Astrocyte (in vitro differentiated cells and primary cell): ENCODE measurements around the gene TANGO2. TPM values are rescaled to one million over a fixed set of nuclear protein-coding genes. Genes with fewer than 3 reads are reported as not detected.

Experiments
- DNase-seq: peaks from one replicate; pipeline ENCODE4 v3.0.0-alpha.2; 2010; ENCODE audit warnings: low read depth
- FAIRE-seq: peaks from 2 replicates; lab custom pipeline; 2011; peaks lifted over from hg19 to GRCh38; lab: Jason Lieb, UNC
- H2AFZ ChIP-seq: 2 replicates; pipeline ENCODE4 v1.6.0; 2012; ENCODE audit warnings: low read depth, low read length, inconsistent platforms
- H3K27ac ChIP-seq: 2 replicates; pipeline ENCODE4 v1.5.1; 2011; ENCODE audit warnings: low read depth, low read length, inconsistent platforms
- H3K27me3 ChIP-seq: 2 replicates; pipeline ENCODE4 v1.6.0; 2011; ENCODE audit warnings: low read length, inconsistent platforms; ENCODE audit not compliant: insufficient read depth
- H3K36me3 ChIP-seq: 2 replicates; pipeline ENCODE4 v1.5.1; 2011; ENCODE audit warnings: low read length, inconsistent platforms; ENCODE audit not compliant: insufficient read depth
- H3K4me1 ChIP-seq: 2 replicates; pipeline ENCODE4 v1.5.1; 2011; ENCODE audit warnings: low read length, inconsistent platforms; ENCODE audit not compliant: insufficient read depth
- H3K4me2 ChIP-seq: 2 replicates; pipeline ENCODE4 v1.6.0; 2012; ENCODE audit warnings: low read length, inconsistent platforms
- H3K4me3 ChIP-seq: 2 replicates; pipeline ENCODE4 v1.5.1; 2011; ENCODE audit warnings: low read depth, mild to moderate bottlenecking, low read length, inconsistent platforms; ENCODE audit not compliant: insufficient read depth
- H3K79me2 ChIP-seq: 2 replicates; pipeline ENCODE4 v1.6.0; 2012; ENCODE audit warnings: mild to moderate bottlenecking, low read length, inconsistent platforms; ENCODE audit not compliant: insufficient read depth
- H3K9ac ChIP-seq: 2 replicates; pipeline ENCODE4 v1.6.0; 2012; ENCODE audit warnings: mild to moderate bottlenecking, low read length, inconsistent platforms
- H3K9me3 ChIP-seq: 2 replicates; pipeline ENCODE4 v1.5.1; 2012; ENCODE audit warnings: low read depth, mild to moderate bottlenecking, low read length, inconsistent platforms; ENCODE audit not compliant: insufficient read depth
- H4K20me1 ChIP-seq: 2 replicates; pipeline ENCODE4 v1.6.0; 2012; ENCODE audit warnings: low read length, inconsistent platforms; ENCODE audit not compliant: insufficient read depth
- H3K27ac Mint-ChIP-seq: one replicate; pipeline ENCODE4 v1.8.0; 2021; ENCODE audit warnings: mild to moderate bottlenecking, mixed read lengths; ENCODE audit not compliant: unreplicated experiment
- H3K27me3 Mint-ChIP-seq: one replicate; pipeline ENCODE4 v1.8.0; 2021; ENCODE audit warnings: low read depth, mixed read lengths; ENCODE audit not compliant: unreplicated experiment
- H3K36me3 Mint-ChIP-seq: one replicate; pipeline ENCODE4 v1.8.0; 2021; ENCODE audit warnings: low read depth, mixed read lengths; ENCODE audit not compliant: unreplicated experiment
- H3K4me1 Mint-ChIP-seq: one replicate; pipeline ENCODE4 v1.8.0; 2021; ENCODE audit warnings: low read depth, mixed read lengths; ENCODE audit not compliant: unreplicated experiment
- H3K4me3 Mint-ChIP-seq: one replicate; pipeline ENCODE4 v1.8.0; 2021; ENCODE audit warnings: mild to moderate bottlenecking, moderate library complexity, mixed read lengths; ENCODE audit not compliant: unreplicated experiment
- H3K9me3 Mint-ChIP-seq: one replicate; pipeline ENCODE4 v1.8.0; 2021; ENCODE audit warnings: mild to moderate bottlenecking, mixed read lengths; ENCODE audit not compliant: unreplicated experiment
- CTCF ChIP-seq: IDR thresholded peaks from 2 replicates; pipeline ENCODE4 v1.5.1; 2011; ENCODE audit warnings: low read depth, mild to moderate bottlenecking, inconsistent platforms, low read length, moderate library complexity; ENCODE audit not compliant: insufficient read depth
- EZH2 ChIP-seq: IDR thresholded peaks from 2 replicates; pipeline ENCODE4 v1.6.1; 2012; ENCODE audit warnings: mild to moderate bottlenecking, low read length, inconsistent platforms; ENCODE audit not compliant: insufficient read depth
- total RNA-seq: library from RNA; stranded (reverse); gene quantifications from 2 replicates; pipeline ENCODE4 v1.2.1, GENCODE V29; 2021

Gene TANGO2
- total RNA-seq, 1 donor from 2014 or later: 28.0 TPM

- Mint-ChIP-seq H3K27ac (no peak overlapping the region), H3K36me3 (peaks cover 2% of the 10 kb centered on the region), H3K27me3 (no peaks in the 10 kb centered on the region), H3K9me3 (no peaks in the 10 kb centered on the region), H3K4me1 (peaks cover 12% of the 10 kb centered on the region), H3K4me3 (no peak overlapping the region)
- Histone ChIP-seq H2AFZ (no peak overlapping the region), H3K4me1 (peaks cover 22% of the 10 kb centered on the region), H3K79me2 (peaks cover 10% of the 10 kb centered on the region), H3K27me3 (no peaks in the 10 kb centered on the region), H4K20me1 (peaks cover 23% of the 10 kb centered on the region), H3K27ac (no peak overlapping the region), H3K4me2 (no peak overlapping the region), H3K36me3 (no peaks in the 10 kb centered on the region), H3K9me3 (no peaks in the 10 kb centered on the region), H3K9ac (no peak overlapping the region), H3K4me3 (no peak overlapping the region)
- DNase-seq (no peak), FAIRE-seq (no peak)
- no peak for TF ChIP-seq CTCF
- TF ChIP-seq EZH2: no peak
Measured at GRCh38 chr22:19979712-19980493, 41.0 kb upstream of the TANGO2 start.

- Histone ChIP-seq H3K4me3 (no peak overlapping the region), H3K36me3 (no peaks in the 10 kb centered on the region), H4K20me1 (peaks cover 25% of the 10 kb centered on the region), H3K4me2 (no peak overlapping the region), H3K27me3 (no peaks in the 10 kb centered on the region), H3K9me3 (no peaks in the 10 kb centered on the region), H2AFZ (no peak overlapping the region), H3K9ac (no peak overlapping the region), H3K27ac (no peak overlapping the region), H3K79me2 (peaks cover 16% of the 10 kb centered on the region), H3K4me1 (peaks cover 18% of the 10 kb centered on the region)
- Mint-ChIP-seq H3K36me3 (peaks cover 2% of the 10 kb centered on the region), H3K9me3 (no peaks in the 10 kb centered on the region), H3K27me3 (no peaks in the 10 kb centered on the region), H3K4me1 (peaks cover 11% of the 10 kb centered on the region), H3K27ac (no peak overlapping the region), H3K4me3 (no peak overlapping the region)
- TF ChIP-seq EZH2 (no peak), CTCF (no peak)
- FAIRE-seq (no peak), DNase-seq (no peak)
Measured at GRCh38 chr22:19980766-19981165, 40.1 kb upstream of the TANGO2 start.
